NCI-H345 treated with DMSO at 0.1 percent for 48 hours (cell line): ENCODE results near the gene RCAN1.
"Not testable (repeated sequence)": the region's sequence is repeated elsewhere in the genome, so short reads cannot be mapped to it uniquely, and the experiment has no call there.

Experiments used
- DNase-seq: peaks from one replicate; lab custom pipeline; 2025; ENCODE audit not compliant: unreplicated experiment; lab: John Stamatoyannopoulos, UW

RCAN1 gene

DNA sequence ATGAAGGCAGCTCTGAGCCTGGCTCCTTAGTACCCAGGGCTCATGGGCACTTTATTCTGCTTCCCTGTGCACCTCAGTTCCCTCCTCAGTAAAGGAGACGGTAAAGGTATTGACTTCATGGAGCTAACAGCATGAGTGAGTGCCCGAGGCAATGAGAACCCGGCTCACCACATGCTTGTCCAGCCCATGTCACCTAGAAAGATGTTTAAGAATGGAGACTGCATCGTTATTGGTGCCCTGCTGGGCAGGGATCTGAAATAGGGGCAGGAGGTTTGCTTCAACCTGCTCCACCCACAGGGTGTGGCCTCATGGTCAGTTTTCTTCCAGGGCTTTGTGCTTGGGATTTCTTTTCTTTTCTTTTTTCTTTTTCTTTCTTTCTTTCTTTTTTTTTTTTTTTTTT, 95.9 kb downstream of the RCAN1 start:
- no peak for DNase-seq

DNA sequence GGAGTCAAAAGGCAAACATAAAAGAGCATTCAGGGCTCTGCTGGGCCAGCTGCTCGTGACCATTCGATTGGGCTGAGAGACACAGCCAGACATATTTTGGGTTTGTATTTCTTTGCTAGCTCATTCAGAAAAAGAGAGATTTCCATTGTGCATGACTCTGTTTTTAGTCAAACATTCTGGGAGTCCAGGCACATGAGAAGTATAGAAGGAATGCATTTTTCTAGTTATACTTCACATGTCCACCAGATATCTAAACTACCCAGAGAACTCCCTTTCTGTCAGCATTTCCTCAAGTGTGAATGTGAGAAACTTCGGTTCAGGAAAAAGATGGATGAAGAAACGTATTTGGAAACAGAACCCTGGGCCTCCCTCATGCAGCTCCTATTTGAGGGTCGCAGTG, 96.6 kb downstream of the RCAN1 start:
- DNase-seq = no peak

DNA sequence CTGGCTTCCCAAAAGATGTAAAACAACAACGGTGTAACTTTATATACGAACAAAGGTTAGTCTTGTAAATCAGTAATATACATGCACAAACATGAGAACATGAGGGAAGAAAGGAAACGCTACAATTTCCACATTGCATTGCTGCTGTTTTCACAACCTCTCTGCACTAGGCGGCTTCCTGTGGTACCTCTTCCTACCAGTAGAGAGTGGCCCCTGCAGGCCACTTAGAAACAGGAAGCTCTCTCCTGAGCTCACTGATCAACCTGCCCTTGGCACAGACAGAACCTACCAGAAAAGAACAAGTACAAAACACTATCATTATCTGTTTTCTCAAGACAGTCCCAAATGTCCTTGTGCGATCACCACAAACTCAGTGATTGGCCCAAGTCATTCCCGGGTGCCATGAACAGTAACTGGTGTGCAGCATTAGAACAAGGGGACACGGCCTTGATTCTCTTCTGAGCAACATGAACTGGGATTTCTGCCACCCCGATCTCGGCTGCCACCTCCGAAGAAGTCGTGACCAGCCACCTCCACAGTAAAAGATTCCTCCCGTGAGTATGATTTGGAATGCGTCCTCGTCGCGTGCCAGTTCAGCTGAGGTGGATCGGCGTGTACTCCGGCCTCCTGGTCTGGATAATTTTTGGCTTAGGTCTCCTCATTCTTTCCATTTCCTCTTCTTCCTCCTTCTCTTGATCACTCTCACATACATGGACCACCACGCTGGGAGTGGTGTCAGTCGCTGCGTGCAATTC, 97.2 kb downstream of the RCAN1 start:
- DNase-seq = no peak

DNA sequence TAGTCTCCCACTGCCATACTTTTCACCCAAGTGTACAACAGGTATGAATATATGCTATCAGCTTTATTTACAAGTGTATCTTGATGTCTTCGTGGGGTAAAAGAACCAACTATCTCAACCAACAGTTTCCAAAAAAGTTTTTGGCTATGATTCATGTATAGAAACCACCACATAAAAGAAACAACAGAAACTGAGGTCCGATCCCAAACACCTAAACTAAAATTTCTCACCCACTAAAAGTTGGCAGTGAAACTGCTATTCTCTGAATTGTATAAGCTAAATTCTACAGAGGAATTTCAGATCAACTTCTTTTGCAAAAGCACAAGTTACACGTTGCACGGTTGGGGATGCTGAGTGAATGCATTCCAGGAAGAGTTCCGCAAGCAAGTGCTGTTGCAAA, 97.9 kb downstream of the RCAN1 start:
- DNase-seq = no peak

DNA sequence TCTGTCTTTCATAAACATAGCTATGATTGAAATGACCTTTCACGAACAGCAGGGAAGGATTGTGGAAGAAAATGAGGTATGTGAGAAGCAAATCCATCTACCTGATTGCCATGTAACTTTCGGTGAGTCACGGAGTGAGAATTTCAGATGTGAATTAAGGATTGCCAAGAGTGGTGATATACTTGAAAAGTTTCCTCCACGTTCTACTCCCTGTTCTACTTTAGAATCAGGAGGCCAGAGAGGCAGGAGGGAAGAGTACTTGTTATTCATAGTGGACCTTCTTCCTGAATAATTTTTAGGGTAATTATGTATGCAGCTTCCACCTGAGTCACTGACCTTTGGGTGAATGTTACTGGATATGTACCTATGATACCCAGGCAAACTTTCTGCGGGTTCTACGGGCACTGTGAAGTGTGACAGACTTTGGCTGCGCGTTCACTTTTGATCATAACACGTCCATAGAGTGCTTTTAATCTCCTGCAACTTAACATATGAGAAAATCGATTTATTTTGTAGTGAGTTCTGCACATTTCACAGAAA, 100.3 kb downstream of the RCAN1 start:
- no peak for DNase-seq

DNA sequence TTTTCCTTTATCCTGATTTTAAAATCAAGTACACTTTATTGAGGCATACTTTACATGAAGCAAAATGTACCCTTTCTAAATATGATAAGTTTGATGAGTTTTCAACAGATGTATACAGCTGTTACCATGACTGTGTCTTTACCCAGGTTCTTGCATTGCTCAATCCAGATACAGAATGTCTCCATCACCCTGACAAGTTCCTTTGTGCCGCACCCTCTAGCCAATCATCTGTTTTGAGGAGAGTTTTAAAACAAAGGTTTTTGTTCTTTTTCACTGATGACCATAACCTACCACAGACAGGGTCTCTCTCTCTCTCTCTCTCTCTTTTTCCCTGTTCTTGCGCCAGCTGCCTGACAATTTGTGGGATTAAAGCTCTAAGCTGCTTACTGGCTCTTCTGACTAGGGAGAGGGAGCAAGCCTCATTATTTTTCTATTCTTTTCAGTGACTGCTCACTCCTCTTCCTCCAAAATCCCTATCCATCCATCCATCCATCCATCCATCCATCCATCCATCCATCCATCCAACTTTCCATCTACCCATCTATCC, 101.7 kb downstream of the RCAN1 start:
- DNase-seq = no peak

DNA sequence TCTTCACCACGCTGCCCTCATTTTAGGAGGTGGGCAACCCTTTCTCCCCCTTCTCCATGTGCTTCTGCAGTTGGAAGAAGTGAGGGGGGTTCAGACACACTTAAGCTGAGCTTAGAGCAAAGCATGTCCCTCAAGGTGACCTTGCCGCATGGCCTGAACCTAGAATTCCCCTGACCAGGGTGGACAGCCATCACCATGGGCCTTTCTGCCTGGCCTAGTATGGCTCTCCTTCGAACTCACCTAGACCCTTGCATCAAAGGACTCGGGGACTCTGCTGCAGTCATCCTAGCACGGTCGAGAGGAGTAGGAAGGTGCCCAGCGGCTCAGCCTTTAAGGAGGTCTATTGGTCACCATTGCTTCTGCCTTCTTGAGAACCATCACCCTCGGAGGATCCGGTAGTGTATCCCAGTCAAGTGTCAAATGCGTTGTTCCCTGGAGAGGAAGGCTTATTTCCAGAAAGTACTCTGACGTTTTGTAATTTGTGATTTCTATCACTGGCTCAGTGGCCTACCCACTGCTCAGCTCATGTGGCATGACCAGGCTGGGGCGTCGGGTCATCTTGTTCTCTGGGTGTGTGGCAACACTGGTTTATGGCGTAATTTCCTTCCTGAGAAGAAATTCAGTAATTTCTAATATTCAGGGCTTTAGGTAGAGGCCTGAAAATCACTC, 103.0 kb downstream of the RCAN1 start, which contains the start of gene KCNE1:
KCNE1 (minus strand) TSS at position 424 of the 669 bp plus-strand sequence. CDS start 62,576 bp downstream, outside the sequence.
- DNase-seq = no peak

DNA sequence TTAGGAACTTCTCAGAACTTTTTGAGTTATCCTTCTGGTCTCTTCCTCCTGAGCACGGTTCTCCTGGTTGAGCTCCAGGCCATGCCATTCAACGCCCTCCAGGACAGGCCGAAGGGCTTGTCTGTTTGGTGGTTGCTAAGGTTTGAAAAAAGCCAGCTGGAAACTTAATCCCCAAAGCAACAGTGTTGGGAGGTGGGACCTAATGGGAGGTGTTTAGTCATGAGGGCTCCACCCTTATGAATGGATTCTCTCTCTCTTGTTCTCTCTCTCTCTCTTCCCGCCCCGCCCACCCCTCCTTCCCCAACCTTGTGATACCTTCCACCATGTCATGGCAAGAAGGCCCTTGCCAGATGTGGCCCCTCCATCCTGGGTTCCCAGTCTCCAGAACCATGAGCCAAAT, 103.7 kb downstream of the RCAN1 start:
- DNase-seq = no peak

DNA sequence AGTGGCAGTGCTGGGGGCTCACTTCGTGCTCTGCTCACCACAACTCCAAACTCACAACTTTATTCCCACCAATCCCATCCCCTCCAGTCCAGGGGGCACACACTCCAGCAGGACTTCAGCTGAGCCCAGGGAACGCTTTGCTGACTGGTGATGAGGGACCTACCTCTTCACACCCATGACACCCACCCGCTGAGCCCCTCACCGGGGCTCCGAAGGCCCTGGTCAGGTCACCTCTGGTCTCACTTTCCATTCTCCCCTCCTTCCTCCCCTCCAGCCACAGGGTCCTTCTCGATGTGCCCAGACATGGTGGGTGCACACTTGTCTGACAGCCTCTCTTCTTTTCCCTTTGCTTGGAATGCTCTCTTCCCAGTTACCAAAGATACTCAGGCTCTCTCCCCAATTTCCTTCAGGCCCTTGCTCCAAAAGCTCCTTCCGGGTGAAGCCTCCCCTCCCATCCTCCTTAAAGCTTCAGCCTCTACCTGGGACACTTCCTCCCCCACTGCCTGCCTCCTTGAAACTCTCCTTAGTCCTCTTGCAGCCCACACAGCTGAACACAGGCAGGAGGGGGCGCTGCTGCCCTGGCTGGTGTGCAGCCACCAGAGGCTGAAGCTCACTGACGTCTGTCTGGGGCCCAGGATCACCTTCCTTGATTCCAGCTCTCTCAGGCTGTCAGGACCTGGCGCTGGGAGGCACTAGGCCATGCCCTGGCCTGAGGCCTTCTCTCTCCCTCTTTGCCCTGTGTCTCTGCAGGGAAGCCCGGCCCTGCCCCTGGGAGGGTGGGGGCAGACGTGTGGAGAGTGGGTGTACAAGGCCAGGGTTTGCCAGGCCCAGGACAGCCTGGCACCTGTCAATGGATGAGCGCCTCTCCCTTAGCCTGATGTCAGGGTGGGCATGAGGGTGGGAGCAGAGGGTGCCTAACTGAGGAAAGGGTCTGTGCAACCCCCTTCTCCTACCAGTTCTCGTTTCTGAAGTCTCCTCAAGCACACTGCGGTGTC, 104.5 kb downstream of the RCAN1 start:
- DNase-seq = peak; percentile 10

DNA sequence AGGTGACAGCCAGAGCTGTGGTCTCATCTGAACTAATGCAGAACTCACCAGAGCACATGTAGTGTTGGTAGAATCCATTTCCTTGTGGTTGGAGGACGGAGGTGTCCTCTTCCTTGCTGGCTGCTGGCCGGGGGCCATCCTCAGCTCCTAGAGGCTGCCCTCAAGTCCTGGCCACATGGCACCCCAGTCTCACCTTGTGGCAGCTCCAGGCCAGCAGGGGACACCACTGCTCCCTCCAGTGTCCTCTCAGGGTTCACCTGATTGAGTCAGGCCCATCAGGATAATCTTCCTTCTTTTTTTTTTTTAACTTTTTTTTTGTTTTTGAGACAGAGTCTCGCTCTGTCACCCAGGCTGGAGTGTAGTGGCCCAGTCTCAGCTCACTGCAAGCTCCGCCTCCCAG, 105.8 kb downstream of the RCAN1 start:
- no peak for DNase-seq

DNA sequence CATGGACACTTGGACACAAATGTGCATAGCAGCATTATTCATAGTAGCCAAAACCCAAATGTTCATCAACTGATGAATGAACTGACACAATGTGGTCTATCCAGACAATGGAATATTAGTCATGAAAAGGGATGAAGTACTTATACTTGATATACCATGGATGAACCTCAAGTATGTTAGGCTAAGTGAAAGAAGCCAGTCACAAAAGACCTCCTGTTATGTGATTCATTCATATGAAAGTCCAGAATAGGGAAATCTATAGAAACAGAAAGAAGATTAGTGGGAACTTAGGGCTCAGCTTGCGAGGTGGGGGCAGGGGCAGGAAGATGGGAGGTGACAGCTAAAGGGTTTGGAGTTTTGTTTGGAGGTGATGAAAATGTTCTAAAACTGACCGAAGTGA, 110.3 kb downstream of the RCAN1 start:
- no peak for DNase-seq

DNA sequence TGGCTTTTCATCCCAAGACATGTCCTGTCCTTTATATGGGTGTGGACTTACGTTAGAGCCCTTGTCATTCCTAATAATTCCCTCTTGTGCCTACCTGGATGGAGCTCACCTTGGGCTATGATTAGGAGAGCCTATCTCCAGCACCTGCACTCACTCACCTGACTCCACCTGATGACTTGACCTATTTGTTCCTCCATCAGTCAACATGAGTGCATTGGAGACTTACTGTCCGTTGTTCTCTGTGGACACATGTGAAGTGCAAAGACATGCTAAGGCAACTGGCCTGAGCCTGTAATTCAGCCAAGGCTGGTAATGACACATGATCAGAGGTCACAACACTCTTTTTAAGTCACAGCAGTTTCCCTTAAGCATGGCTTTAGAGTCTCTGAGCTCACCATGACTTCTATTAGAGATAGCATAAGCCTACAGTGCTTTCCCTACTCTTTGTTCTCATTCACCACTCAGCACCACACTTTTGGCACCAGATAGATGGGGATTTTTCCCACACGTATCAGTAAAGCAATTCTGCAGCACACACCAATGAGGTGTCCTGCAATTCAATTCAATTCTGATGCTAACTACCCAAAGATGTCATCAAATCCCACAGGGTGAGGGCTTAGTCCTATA, 112.3 kb downstream of the RCAN1 start:
- no peak for DNase-seq

DNA sequence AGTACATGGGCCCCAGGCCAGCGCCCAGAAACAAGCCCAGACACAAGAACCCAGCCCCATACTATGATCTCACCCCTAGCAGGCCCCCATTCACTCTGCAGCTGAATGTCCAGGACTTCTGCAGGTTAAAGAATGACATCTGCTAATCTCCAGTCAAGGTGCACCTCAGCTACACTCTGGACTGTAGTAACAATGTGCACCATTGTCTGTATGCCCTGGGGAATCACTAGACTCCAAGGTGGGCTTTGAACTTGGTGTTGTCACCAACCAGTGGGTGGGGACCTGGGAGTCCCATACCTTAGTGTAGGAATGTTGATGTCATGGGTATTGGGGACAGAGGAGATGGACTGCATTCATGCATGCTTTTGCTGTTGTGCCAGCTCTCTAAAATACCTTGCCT, 113.2 kb downstream of the RCAN1 start:
- DNase-seq = no peak

DNA sequence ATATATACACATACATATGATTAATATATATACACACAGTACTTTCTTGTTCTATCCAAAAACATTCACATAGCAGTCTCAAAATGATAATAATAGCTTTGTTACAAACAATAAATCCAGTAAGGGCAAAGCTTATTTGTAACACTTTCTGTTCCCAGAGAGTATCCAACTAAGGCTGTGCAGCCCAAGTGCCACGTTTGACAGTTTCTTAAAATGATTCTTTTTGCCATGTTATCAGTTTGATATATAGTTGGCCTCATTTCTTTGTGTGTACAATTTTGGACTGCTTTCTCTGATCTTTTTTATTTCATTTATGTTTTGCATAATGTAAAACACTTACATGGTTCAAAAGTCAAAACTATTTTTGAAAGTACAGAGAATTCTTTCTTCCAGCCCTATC, 114.7 kb downstream of the RCAN1 start:
- DNase-seq = no peak

DNA sequence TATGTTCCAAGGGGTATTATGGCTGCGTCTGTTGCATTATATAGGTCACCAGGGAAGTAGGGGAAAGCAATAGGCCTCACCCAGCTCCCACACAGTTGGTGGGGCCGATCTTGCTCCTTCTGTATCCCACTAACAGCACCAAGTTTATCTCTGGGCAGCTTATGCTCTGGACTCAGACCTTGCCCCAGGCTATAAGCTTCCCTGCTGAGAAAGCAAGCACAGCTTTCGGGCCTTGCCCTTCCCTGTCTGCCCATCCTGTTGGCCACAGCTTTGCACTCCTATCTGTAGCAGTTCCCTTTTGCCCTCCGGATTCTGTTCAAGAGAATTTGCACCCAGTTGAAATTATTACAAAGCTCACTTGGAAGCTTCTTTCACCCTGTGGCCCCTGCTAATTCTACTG, 115.8 kb downstream of the RCAN1 start:
- no peak for DNase-seq

DNA sequence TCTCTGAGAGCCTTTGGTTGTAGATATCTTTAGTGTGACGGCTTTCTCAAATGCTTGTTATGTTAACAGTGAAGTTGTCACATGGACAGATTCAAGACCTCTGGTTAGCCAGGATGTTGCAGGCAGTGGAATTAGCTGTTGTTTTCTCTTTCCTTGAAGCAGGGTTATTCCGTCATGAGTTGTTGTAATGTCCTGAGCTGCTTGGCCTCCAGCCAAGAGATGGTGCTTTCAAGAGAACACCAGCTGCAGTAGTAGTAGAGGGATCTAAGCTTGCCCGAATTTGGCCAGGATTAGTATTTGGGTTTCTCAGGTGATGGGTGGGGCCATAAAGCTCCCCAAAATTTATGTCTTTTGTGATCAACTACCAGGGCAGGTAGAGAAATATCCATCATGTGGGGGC, 116.3 kb downstream of the RCAN1 start:
- DNase-seq = peak; percentile 73

DNA sequence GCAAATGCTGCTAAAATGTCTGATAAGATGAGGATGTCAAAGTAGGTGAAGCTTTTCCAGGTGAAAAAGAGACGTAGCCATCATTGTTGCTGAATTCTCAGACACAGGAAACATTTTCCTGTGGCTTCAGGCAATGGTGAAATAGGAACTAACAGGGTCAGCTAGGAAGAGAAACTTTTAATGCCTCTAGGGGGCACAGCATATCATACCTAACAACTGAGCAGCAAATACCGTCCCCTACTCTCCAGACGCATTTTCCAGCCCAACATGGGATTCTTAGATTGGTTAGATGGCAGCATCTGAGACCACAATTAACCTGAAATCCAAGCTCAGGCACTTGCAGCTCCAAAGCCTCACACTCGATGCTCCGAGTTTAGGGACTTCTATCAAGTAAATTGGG, 131.1 kb downstream of the RCAN1 start:
- not testable (repeated sequence) for DNase-seq

DNA sequence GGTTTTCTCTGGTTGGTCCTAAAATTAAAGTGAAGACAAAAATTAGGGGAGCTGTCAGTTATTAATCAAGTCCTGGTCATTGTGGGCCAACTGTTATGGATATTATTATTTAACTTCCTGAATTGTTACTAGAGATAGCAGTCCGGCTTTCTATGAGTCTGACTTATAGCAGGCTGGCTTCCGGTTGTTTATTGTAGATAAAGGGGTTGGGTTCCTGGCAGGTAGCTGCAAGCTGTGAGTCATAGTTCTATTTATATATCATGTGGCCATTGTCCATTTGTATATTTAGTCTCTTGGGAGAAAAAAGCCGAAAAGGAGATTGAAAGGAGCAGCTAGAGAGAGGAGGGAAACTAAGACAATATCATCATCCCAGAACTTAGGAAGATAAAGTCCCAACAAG, 131.5 kb downstream of the RCAN1 start:
- DNase-seq = not testable (repeated sequence)

DNA sequence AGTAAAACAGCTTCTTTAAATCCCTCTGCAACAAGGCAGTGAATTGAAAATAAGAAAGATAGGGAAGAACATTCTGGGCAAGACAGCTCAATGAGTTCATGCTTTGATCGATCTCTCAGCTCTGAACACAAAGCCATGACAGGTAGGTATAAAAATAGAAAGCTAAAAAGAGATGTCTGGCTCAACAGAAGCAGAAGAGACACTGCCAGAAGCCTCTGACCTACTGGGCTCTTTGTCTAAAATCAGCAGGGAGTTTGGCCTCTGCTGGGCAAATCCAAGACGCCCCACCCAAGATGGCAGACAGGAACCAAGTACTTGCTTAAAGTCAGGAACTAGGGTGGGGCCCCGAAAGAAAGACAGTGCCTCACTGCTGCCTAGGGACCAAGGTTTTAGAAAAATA, 147.6 kb downstream of the RCAN1 start:
- DNase-seq = not testable (repeated sequence)
